ENCODE measurements around the gene BCAP31.
"Not testable (repeated sequence)": the region's sequence is repeated elsewhere in the genome, so short reads cannot be mapped to it uniquely, and the experiment has no call there.

The BCAP31 gene

DNA sequence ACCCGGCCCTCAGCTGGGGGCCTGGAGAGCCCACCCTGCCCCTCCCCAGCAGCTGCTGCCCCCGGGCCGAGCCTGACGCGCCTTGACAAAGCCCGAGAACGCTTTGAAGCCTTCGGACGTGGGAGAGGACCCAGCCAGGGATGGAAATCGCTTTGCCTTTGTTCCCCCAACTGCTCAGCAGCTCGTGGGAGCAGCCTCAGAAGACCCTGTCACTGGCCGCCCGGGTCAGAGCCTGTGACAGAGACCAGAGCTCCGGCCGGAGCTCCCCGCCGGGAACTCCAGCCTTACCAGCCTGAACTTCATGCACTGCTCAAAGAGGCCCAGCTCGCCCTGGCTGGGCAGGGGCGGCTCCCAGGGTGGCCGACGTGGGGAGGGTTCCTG, 39.0 kb downstream of the BCAP31 start:
- no peak for DNase-seq
- CTCF ChIA-PET, result interaction anchor here (0.7 to 2.4 kb wide), 4 partner anchors 17 to 74 kb away, joined by 3 to 11 read pairs (median 6); no protein-coding TSS in a partner anchor
- Histone ChIP-seq H3K27me3 (replicated peaks in 2 of 5; ENCODE audit: control insufficient read depth in 4 of 5, insufficient read depth in 5 of 5, low read length in 4 of 5) (peaks cover 0 to 61% (median under 1%) of the 10 kb centered on the region in 5 experiments), H3K4me1 (ENCODE audit: control extremely low read depth in 1 of 4, control insufficient read depth in 4 of 4, insufficient read depth in 4 of 4, low read length in 3 of 4) (peaks cover 0 to 3% (median 0%) of the 10 kb centered on the region in 4 experiments), H3K9me3 (ENCODE audit: control extremely low read depth in 1 of 5, control insufficient read depth in 4 of 5, insufficient read depth in 2 of 5, low read depth in 1 of 5, low read length in 4 of 5) (peaks cover 0 to 12% (median 0%) of the 10 kb centered on the region in 5 experiments), H3K36me3 (ENCODE audit: control insufficient read depth in 4 of 4, insufficient read depth in 4 of 4, low read length in 3 of 4) (no peaks in the 10 kb centered on the region), H3K27ac (ENCODE audit: insufficient read depth in 1 of 2, low read depth in 1 of 2, low read length in 2 of 2, poor library complexity in 1 of 2, severe bottlenecking in 2 of 2) (no peak overlapping the region), H3K4me3 (ENCODE audit: control insufficient read depth in 1 of 7, extremely low read depth in 1 of 7, insufficient read depth in 4 of 7, low read depth in 2 of 7, low read length in 6 of 7) (no peak overlapping the region)
- POLR2A ChIA-PET, result interaction anchor here (0.6 kb wide), 1 partner anchor 144 kb away, joined by 4 read pairs; no protein-coding TSS in a partner anchor
- 54% methylated on average over 15 of the region's 21 CpGs for WGBS (ENCODE audit: insufficient coverage)

- DNase-seq, result no peak
- WGBS (ENCODE audit: insufficient coverage), result 28% methylated on average over 10 of the region's 21 CpGs
- no peak overlapping the region for H3K4me3 ChIP-seq (ENCODE audit: control insufficient read depth in 1 of 7, extremely low read depth in 1 of 7, insufficient read depth in 4 of 7, low read depth in 2 of 7, low read length in 6 of 7)
- ChIA-PET POLR2A (interaction anchor here (0.6 kb wide), 1 partner anchor 145 kb away, joined by 4 read pairs; no protein-coding TSS in a partner anchor), CTCF (interaction anchor here (0.7 to 2.4 kb wide), 5 partner anchors 17 to 75 kb away, joined by 3 to 11 read pairs (median 4); no protein-coding TSS in a partner anchor)
- H3K27ac ChIP-seq (ENCODE audit: insufficient read depth in 1 of 2, low read depth in 1 of 2, low read length in 2 of 2, poor library complexity in 1 of 2, severe bottlenecking in 2 of 2), result no peak overlapping the region
- H3K36me3 ChIP-seq (ENCODE audit: control insufficient read depth in 4 of 4, insufficient read depth in 4 of 4, low read length in 3 of 4), result no peaks in the 10 kb centered on the region
- peaks cover 0 to 3% (median 0%) of the 10 kb centered on the region in 4 experiments for H3K4me1 ChIP-seq (ENCODE audit: control extremely low read depth in 1 of 4, control insufficient read depth in 4 of 4, insufficient read depth in 4 of 4, low read length in 3 of 4)
- H3K27me3 ChIP-seq (replicated peaks in 2 of 5; ENCODE audit: control insufficient read depth in 4 of 5, insufficient read depth in 5 of 5, low read length in 4 of 5), result peaks cover 0 to 59% (median 2%) of the 10 kb centered on the region in 5 experiments
- peaks cover 0 to 12% (median 0%) of the 10 kb centered on the region in 5 experiments for H3K9me3 ChIP-seq (ENCODE audit: control extremely low read depth in 1 of 5, control insufficient read depth in 4 of 5, insufficient read depth in 2 of 5, low read depth in 1 of 5, low read length in 4 of 5)
These were observed 39.6 kb downstream of the BCAP31 start for GRCh38 chrX:153684467-153685155.

GRCh38 chrX:153683486-153683885, 40.7 kb downstream of the BCAP31 start:
- H3K36me3 ChIP-seq (ENCODE audit: control insufficient read depth in 4 of 4, insufficient read depth in 4 of 4, low read length in 3 of 4); POLR2A ChIA-PET; H3K4me1 ChIP-seq (ENCODE audit: control extremely low read depth in 1 of 4, control insufficient read depth in 4 of 4, insufficient read depth in 4 of 4, low read length in 3 of 4); H3K27ac ChIP-seq (ENCODE audit: insufficient read depth in 1 of 2, low read depth in 1 of 2, low read length in 2 of 2, poor library complexity in 1 of 2, severe bottlenecking in 2 of 2); DNase-seq; H3K4me3 ChIP-seq (ENCODE audit: control insufficient read depth in 1 of 7, extremely low read depth in 1 of 7, insufficient read depth in 4 of 7, low read depth in 2 of 7, low read length in 6 of 7): not testable (repeated sequence)
- WGBS (ENCODE audit: insufficient coverage), result 97% methylated on average over 6 of the region's 8 CpGs
- Histone ChIP-seq H3K27me3 (replicated peaks in 2 of 5; ENCODE audit: control insufficient read depth in 4 of 5, insufficient read depth in 5 of 5, low read length in 4 of 5) (peaks cover 0 to 52% (median 3%) of the 10 kb centered on the region in 5 experiments), H3K9me3 (ENCODE audit: control extremely low read depth in 1 of 5, control insufficient read depth in 4 of 5, insufficient read depth in 2 of 5, low read depth in 1 of 5, low read length in 4 of 5) (peaks cover 0 to 12% (median 0%) of the 10 kb centered on the region in 5 experiments)
- CTCF ChIA-PET, result interaction anchor here (1.1 to 2.4 kb wide), 3 partner anchors 15 to 25 kb away, joined by 3 to 11 read pairs (median 8); no protein-coding TSS in a partner anchor

DNA sequence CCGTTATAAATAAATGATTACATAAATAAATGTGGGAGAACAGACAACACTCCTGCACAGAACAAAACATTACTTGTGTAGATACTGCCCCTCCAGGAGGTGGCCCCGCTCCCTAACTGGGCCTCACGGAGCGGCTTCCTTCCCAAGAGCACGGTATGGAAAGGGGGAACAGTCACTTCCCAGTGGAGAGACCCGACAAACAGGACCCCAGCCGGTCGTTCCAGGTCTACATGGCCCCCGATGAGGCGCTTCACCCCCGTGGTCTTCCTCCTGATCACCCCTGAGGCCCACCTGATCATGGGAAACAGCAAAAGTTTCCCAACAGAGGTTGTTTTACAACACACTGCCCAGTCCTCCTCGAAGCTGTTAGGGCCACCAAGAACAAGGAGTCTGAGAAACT, 43.0 kb downstream of the BCAP31 start:
- no peaks in the 10 kb centered on the region for H3K4me1 ChIP-seq (ENCODE audit: control extremely low read depth in 1 of 4, control insufficient read depth in 4 of 4, insufficient read depth in 4 of 4, low read length in 3 of 4)
- peaks cover 0 to 12% (median 0%) of the 10 kb centered on the region in 5 experiments for H3K9me3 ChIP-seq (ENCODE audit: control extremely low read depth in 1 of 5, control insufficient read depth in 4 of 5, insufficient read depth in 2 of 5, low read depth in 1 of 5, low read length in 4 of 5)
- no peak overlapping the region for H3K4me3 ChIP-seq (ENCODE audit: control insufficient read depth in 1 of 7, extremely low read depth in 1 of 7, insufficient read depth in 4 of 7, low read depth in 2 of 7, low read length in 6 of 7)
- H3K27ac ChIP-seq (ENCODE audit: insufficient read depth in 1 of 2, low read depth in 1 of 2, low read length in 2 of 2, poor library complexity in 1 of 2, severe bottlenecking in 2 of 2), result no peak overlapping the region
- CTCF ChIA-PET, result no interaction called here
- no peaks in the 10 kb centered on the region for H3K36me3 ChIP-seq (ENCODE audit: control insufficient read depth in 4 of 4, insufficient read depth in 4 of 4, low read length in 3 of 4)
- WGBS (ENCODE audit: insufficient coverage), result 70% methylated on average over 11 of the region's 12 CpGs
- DNase-seq, result no peak
- POLR2A ChIA-PET, result no interaction called here
- peaks cover 0 to 46% (median 3%) of the 10 kb centered on the region in 5 experiments for H3K27me3 ChIP-seq (replicated peaks in 2 of 5; ENCODE audit: control insufficient read depth in 4 of 5, insufficient read depth in 5 of 5, low read length in 4 of 5)

DNA sequence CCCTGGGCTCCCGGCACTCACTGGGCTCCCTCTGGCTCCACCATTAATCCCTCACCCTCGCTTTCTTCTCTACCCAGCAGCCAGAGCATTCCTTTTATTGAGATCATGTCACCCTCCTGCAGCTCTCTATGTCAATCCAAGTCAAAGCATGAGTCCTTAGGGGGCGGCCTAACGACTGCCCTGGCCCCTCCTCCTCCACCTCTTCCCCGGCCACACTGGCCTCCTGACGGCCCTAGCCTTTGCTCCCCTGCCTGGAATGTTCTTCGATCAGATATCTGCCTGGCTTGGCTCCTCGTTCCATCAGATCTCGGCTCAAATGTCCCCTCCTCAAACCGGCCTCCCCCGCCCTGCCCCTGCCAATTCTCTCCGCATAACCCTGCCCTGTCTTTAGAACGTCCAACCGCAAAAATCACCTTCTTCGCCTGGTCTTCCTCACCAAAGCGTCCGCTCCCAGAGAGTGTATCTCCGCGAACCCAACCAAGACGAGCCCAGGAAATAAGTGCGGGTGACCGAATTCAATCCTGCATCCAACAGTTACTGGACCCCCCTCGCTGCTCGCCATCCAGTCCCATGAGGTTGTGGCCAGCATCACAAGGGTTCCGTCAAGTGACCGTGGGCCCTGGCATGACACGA, 49.9 kb downstream of the BCAP31 start:
- H3K4me1 ChIP-seq (ENCODE audit: control extremely low read depth in 1 of 4, control insufficient read depth in 4 of 4, insufficient read depth in 4 of 4, low read length in 3 of 4), result peaks cover 0 to 2% (median 0%) of the 10 kb centered on the region in 4 experiments
- POLR2A ChIA-PET, result no interaction called here

GRCh38 chrX:153673428-153674218, 50.6 kb downstream of the BCAP31 start, which contains the start of gene PNCK:
Gene PNCK (minus strand): TSS chrX:153673813. CDS start chrX:153673076, 737 bp downstream.
- WGBS (ENCODE audit: insufficient coverage), result 40% methylated on average over 54 of the region's 98 CpGs
- DNase-seq, result no peak
- Histone ChIP-seq H3K27ac (ENCODE audit: insufficient read depth in 1 of 2, low read depth in 1 of 2, low read length in 2 of 2, poor library complexity in 1 of 2, severe bottlenecking in 2 of 2) (no peak within 1 kb of the TSS), H3K9me3 (ENCODE audit: control extremely low read depth in 1 of 5, control insufficient read depth in 4 of 5, insufficient read depth in 2 of 5, low read depth in 1 of 5, low read length in 4 of 5) (peaks cover 0 to 2% (median 0%) of the 10 kb centered on the region in 5 experiments), H3K4me1 (ENCODE audit: control extremely low read depth in 1 of 4, control insufficient read depth in 4 of 4, insufficient read depth in 4 of 4, low read length in 3 of 4) (peaks cover 0 to 2% (median 0%) of the 10 kb centered on the region in 4 experiments), H3K27me3 (replicated peaks in 2 of 5; ENCODE audit: control insufficient read depth in 4 of 5, insufficient read depth in 5 of 5, low read length in 4 of 5) (peaks cover 0 to 49% (median 3%) of the 10 kb centered on the region in 5 experiments), H3K4me3 (ENCODE audit: control insufficient read depth in 1 of 7, extremely low read depth in 1 of 7, insufficient read depth in 4 of 7, low read depth in 2 of 7, low read length in 6 of 7) (no peak within 1 kb of the TSS), H3K36me3 (ENCODE audit: control insufficient read depth in 4 of 4, insufficient read depth in 4 of 4, low read length in 3 of 4) (no peaks in the 10 kb centered on the region)
- POLR2A ChIA-PET, result interaction anchor here (0.7 kb wide), 1 partner anchor 212 kb away, joined by 3 read pairs; the partner anchor contains the start of gene L1CAM
- CTCF ChIA-PET, result interaction anchor here (1.4 kb wide), 1 partner anchor 135 kb away, joined by 3 read pairs; no protein-coding TSS in a partner anchor

More for the DNA sequence above, 49.9 kb downstream of the BCAP31 start:
- H3K27ac ChIP-seq (ENCODE audit: insufficient read depth in 1 of 2, low read depth in 1 of 2, low read length in 2 of 2, poor library complexity in 1 of 2, severe bottlenecking in 2 of 2), result no peak overlapping the region
- H3K27me3 ChIP-seq (replicated peaks in 2 of 5; ENCODE audit: control insufficient read depth in 4 of 5, insufficient read depth in 5 of 5, low read length in 4 of 5), result peaks cover 0 to 49% (median 5%) of the 10 kb centered on the region in 5 experiments
- CTCF ChIA-PET, result interaction anchor here (1.4 kb wide), 1 partner anchor 135 kb away, joined by 3 read pairs; no protein-coding TSS in a partner anchor
- WGBS (ENCODE audit: insufficient coverage), result 83% methylated on average over 27 of the region's 27 CpGs
- H3K4me3 ChIP-seq (ENCODE audit: control insufficient read depth in 1 of 7, extremely low read depth in 1 of 7, insufficient read depth in 4 of 7, low read depth in 2 of 7, low read length in 6 of 7), result no peak overlapping the region
- no peaks in the 10 kb centered on the region for H3K36me3 ChIP-seq (ENCODE audit: control insufficient read depth in 4 of 4, insufficient read depth in 4 of 4, low read length in 3 of 4)
- DNase-seq, result no peak
- peaks cover 0 to 2% (median 0%) of the 10 kb centered on the region in 5 experiments for H3K9me3 ChIP-seq (ENCODE audit: control extremely low read depth in 1 of 5, control insufficient read depth in 4 of 5, insufficient read depth in 2 of 5, low read depth in 1 of 5, low read length in 4 of 5)

All from common myeloid progenitor, CD34-positive (primary cell).